Raji (cell line): ENCODE results near the gene BACH2.

Experiments
- POLR2A ChIP-seq: IDR thresholded peaks from 2 replicates; pipeline ENCODE4 v1.6.1; 2011; ENCODE audit warnings: low read depth, low read length, control low read depth; ENCODE audit not compliant: insufficient read depth

The BACH2 gene

GRCh38 chr6:89917801-89918366 is 378.8 kb downstream of the BACH2 start:
- TF ChIP-seq POLR2A: no peak

DNA sequence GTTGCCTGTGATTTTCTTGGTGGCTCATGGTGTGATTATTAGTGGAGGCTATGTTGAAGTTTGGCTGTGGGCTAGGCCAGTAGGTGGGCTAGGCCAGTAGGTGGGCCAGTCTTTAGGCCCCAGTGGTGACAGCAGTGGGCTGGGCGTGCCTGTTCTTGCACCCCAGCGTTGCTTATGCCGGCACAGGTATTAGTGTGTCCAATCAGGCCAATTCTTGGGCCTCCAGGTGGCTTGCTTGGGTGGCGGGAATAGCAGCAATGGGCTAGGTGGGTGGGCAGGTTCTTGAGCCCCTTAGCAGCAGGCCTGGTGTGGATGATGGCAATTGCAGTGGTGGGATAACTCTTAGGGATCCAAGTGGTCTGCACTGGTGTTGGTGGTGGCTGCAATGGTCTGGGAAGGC is 379.4 kb downstream of the BACH2 start:
- no peak for TF ChIP-seq POLR2A

DNA sequence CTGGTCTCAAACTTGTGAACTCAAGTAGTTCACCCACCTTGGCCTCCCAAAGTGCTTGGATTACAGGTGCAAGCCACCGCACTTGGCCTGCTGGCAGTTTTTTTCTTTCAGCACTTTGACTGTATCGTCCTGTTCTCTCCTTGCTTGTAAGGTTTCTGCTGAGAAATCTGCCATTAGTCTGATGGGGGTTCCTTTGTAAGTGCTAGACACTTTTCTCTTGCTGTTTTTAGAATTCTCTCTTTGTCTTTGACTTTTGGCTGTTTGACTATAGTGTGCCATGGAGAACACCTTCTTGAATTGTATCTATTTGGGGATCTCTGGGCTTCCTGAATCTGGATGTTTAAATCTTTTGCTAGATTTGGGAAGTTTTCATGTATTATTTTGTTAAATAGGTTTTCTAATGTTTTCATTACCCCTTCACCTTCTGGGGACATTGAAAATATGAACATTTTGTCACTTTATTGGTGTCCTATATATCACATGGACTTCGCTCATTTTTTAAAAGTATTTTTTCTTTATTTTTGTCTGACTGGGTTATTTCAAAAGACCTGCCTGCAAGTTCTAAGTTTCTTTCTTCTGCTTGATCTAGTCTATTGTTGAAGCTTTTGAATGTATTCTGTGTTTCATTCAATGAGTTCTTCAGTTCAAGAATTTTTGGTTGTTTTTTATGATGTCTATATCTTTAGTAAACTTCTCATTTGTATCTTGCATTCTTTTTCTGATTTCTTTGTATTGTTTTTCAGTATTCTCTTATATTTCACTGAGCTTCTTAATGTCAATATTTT is 380.3 kb downstream of the BACH2 start:
- TF ChIP-seq POLR2A: no peak

- TF ChIP-seq POLR2A: no peak
Observed at GRCh38 chr6:89910902-89911240, 385.8 kb downstream of the BACH2 start.

- no peak for TF ChIP-seq POLR2A
Observed at GRCh38 chr6:89895276-89895874, 401.3 kb downstream of the BACH2 start.

GRCh38 chr6:89894169-89894568 is 402.5 kb downstream of the BACH2 start, which contains the start of gene GJA10:
GJA10 (plus strand) TSS chr6:89894469; CDS start chr6:89894469, 0 bp downstream.
- no peak for TF ChIP-seq POLR2A

GRCh38 chr6:89888871-89889270 is 407.8 kb downstream of the BACH2 start:
- no peak for TF ChIP-seq POLR2A

GRCh38 chr6:89888138-89888514 is 408.5 kb downstream of the BACH2 start:
- no peak for TF ChIP-seq POLR2A

GRCh38 chr6:89887452-89888137 is 409.0 kb downstream of the BACH2 start:
- TF ChIP-seq POLR2A: no peak

DNA sequence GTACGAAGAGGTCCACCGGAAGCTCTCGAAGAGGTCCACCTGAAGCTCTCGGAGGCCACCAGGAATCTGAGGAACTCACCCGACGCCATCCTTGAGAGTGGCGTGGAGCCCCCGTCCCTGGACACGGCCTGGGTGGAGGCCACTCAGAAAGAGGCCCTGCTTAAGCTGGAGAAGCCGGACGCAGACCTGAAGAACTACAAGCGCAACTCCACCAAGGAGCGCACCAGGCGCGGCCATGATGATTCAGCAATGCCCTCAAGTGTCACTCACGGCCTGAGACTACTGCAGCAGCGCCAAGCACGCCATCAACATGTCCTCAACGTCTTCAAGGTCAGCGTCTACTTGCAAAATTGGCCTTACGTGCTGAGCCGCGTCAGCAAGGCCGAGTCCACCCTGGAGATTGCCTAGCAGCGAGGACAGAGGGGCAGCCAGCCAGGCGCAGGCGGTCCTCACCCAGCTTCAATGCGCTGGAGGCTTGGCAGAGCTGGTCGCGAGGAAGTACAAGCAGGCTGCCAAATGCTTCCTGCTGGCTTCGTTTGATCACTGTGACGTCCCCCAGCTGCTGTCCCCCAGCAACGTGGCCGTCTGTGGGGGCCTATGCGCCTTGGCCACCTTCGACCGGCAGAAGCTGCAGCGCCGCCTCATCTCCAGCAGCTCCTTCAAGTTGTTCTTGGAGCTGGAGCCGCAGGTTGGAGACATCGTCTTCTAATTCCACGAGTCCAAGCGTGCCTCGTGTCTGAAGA is 410.1 kb downstream of the BACH2 start:
- no peak for TF ChIP-seq POLR2A
